LNCaP clone FGC (cell line): ENCODE results near the gene ZNF628.

ENCODE experiments used
- DNase-seq: peaks from one replicate; pipeline ENCODE4 v3.0.0-alpha.2; 2011; ENCODE audit warnings: low read depth
- H3K4me3 ChIP-seq: 2 replicates; pipeline ENCODE4 v1.5.1; 2011; ENCODE audit warnings: mild to moderate bottlenecking, low read depth, low read length, control low read depth
- TF ChIP-seq, protein P1 (sequence below): IDR thresholded peaks from 2 replicates; pipeline ENCODE4 v1.5.1; 2012; ENCODE audit warnings: mild to moderate bottlenecking; ENCODE audit not compliant: control insufficient read depth, insufficient read depth; ENCODE audit errors: extremely low read depth

ZNF628 gene

GRCh38 chr19:55461259-55461973 is 15.0 kb upstream of the ZNF628 start, which contains the start of gene ISOC2:
TSS of gene ISOC2 (minus strand) at chr19:55461642. CDS start at chr19:55456486, 5,156 bp downstream.
- TF ChIP-seq, protein P1, sequence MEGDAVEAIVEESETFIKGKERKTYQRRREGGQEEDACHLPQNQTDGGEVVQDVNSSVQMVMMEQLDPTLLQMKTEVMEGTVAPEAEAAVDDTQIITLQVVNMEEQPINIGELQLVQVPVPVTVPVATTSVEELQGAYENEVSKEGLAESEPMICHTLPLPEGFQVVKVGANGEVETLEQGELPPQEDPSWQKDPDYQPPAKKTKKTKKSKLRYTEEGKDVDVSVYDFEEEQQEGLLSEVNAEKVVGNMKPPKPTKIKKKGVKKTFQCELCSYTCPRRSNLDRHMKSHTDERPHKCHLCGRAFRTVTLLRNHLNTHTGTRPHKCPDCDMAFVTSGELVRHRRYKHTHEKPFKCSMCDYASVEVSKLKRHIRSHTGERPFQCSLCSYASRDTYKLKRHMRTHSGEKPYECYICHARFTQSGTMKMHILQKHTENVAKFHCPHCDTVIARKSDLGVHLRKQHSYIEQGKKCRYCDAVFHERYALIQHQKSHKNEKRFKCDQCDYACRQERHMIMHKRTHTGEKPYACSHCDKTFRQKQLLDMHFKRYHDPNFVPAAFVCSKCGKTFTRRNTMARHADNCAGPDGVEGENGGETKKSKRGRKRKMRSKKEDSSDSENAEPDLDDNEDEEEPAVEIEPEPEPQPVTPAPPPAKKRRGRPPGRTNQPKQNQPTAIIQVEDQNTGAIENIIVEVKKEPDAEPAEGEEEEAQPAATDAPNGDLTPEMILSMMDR, result no peak
- peak; percentile 99 for DNase-seq
- H3K4me3 ChIP-seq, result peak within 1 kb of the TSS; percentile 99

DNA sequence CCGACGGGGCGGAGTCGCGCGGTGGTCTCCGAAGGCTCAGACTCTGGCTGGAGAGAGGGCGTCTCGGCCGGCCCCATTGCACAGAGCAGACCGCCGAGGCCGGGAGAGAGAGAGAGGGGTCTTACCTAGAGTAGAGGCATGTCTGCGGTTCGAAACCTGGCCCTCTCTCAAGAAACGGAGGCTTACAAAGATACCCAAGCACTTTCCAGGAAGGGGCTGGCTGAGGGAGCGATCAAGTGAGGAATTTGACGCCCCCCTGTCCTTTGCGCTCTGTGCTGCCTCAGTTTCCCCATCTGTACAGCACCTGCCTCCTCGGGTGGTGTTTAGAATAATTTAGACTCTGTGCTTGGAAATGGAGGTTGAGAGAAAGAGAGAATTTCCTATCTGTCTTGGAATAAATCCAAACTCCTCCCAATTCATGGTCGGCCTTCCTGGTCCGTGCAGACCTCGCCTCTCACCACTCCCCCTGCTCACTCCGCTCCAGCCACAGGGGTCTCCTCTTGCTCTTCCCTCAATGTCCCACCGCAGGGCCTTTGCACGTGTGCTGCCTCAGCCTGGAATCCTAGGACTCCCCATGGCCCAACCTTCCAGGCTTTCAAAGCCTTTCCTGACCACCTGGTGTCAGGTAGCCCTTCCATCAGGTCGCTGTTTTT is 14.3 kb upstream of the ZNF628 start:
- H3K4me3 ChIP-seq, result peak overlapping the region; percentile 99
- no peak for DNase-seq
- TF ChIP-seq, protein P1, result no peak

DNA sequence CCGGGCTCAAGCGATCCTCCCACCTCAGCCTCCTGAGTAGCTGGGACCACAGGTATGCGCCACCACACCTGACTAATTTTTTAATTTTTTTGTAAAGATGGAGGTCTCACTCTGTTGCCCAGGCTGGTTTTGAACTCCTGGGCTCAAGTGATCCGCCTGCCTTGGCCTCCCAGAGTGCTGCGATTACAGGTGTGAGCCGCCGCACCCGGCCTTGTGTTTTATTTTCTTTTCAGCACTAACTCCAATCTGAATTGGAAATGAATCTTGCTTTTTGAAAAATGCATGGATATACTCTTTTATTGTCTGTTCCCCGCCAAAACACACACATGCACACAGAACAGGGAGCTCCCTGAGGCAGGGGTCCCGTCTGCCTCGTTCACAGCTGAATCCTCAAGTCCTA is 13.7 kb upstream of the ZNF628 start:
- TF ChIP-seq, protein P1, result no peak
- no peak overlapping the region; the same call in 1 of the 2 replicates for H3K4me3 ChIP-seq
- DNase-seq, result no peak

DNA sequence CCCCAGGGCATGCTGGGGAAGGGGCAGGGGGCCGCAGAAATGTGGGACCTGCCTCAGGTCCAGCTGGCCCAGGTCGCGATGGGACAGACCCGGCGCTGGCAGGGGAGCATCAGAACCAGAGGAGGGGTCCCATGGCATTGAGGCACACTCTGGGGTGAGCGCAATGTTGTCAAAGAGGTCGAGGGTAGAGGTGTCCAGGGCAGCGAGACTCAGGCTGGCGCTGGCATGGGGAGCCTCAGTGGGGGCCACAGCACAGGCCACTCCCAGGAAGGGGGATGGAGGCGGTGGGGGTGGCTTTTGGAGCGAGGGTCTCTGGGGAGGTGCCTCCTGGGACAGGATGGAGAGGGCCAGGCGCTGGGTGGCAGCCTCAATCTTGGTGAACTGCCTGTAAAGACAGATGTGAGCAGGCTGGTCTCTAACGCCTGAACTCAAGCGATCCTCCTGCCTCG is 12.8 kb upstream of the ZNF628 start:
- DNase-seq, result no peak
- no peak overlapping the region for H3K4me3 ChIP-seq
- TF ChIP-seq, protein P1, result no peak

- no peak for DNase-seq
- TF ChIP-seq, protein P1, result no peak
- no peak overlapping the region for H3K4me3 ChIP-seq
Observed at GRCh38 chr19:55464039-55464661, 12.3 kb upstream of the ZNF628 start.

DNA sequence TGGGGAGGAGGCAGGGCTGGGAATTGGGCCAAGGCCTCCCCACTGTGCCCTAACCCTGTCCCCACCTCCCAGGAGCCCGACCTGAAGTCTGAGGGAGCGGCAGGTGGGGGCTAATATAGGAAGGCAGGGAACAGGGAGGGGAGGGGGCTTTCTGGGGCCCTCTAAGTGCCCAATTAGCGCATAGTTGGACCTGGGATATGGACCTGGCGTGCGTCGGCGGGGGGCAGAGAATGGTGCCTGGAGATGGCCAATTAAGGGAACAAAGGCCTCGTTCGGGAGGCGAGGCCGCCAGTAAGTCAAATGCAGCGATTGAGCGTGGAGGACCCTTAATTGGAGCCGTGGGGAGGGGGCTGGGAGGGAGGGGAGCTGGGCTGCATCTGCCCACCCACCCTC is 11.8 kb upstream of the ZNF628 start, which contains the start of gene C19orf85:
TSS of gene C19orf85 (minus strand) at position 90 of the 393 bp plus-strand sequence. CDS start 197 bp downstream, outside the sequence.
- TF ChIP-seq, protein P1, result no peak
- H3K4me3 ChIP-seq, result no peak within 1 kb of the TSS
- DNase-seq, result no peak
